PC-9 (cell line): ENCODE results near the gene HDDC3. TPM values are rescaled to one million over a fixed set of nuclear protein-coding genes. Genes with fewer than 3 reads are reported as not detected.

Experiments
- BruUV-seq: library from RNA; stranded (reverse); fragments of 400-500 nt; replicated peaks from 2 replicates; lab custom pipeline; 2021; lab: Mats Ljungman, UMichigan
- CTCF ChIA-PET: fragments of 300-600 bp; sonication (Branson Sonifier 250); formaldehyde crosslinking; loops from one replicate; lab custom pipeline; 2022; ENCODE audit warnings: antibody characterized with exemption; lab: Charles Lee
- POLR2A ChIA-PET: fragments of 300-600 bp; sonication (Branson Sonifier 250); formaldehyde crosslinking; loops from one replicate; lab custom pipeline; 2022; ENCODE audit warnings: antibody characterized with exemption; ENCODE audit not compliant: unreplicated experiment; lab: Charles Lee
- DNase-seq, 2 experiments: peaks; one replicate each; pipeline versions ENCODE4 v3.0.0 to v3.0.0-alpha.2; 2015 to 2022; ENCODE audit warnings: mixed read lengths in 1 of 2
- H2AFZ ChIP-seq: fragments of 200-600 bp; sonication (generic); 2 replicates; pipeline ENCODE4 v1.8.1; 2017; ENCODE audit warnings: antibody characterized with exemption
- H3F3A ChIP-seq: fragments of 200-600 bp; sonication (generic); 2 replicates; pipeline ENCODE4 v1.8.1; 2017; ENCODE audit warnings: antibody characterized with exemption, mild to moderate bottlenecking, low read depth; ENCODE audit not compliant: insufficient read depth
- H3K27ac ChIP-seq: fragments of 200-600 bp; sonication (generic); 2 replicates; pipeline ENCODE4 v1.6.1; 2016; ENCODE audit warnings: mixed run types
- H3K27me3 ChIP-seq: fragments of 200-600 bp; sonication (generic); 2 replicates; pipeline ENCODE4 v1.6.1; 2016; ENCODE audit warnings: low read depth, mixed run types; ENCODE audit not compliant: insufficient read depth
- H3K36me3 ChIP-seq: fragments of 200-600 bp; sonication (generic); 2 replicates; pipeline ENCODE4 v1.6.1; 2016; ENCODE audit warnings: low read depth, mixed run types
- H3K4me1 ChIP-seq: fragments of 200-600 bp; sonication (generic); replicated peaks from 2 replicates; pipeline ENCODE4 v1.6.1; 2016; ENCODE audit warnings: mixed run types; ENCODE audit not compliant: insufficient read depth
- H3K4me2 ChIP-seq: fragments of 200-600 bp; sonication (generic); 2 replicates; pipeline ENCODE4 v1.6.1; 2017; ENCODE audit warnings: mixed run types
- H3K4me3 ChIP-seq: fragments of 200-600 bp; sonication (generic); 2 replicates; pipeline ENCODE4 v1.6.1; 2016; ENCODE audit warnings: mixed run types
- H3K79me2 ChIP-seq: fragments of 200-600 bp; sonication (generic); 2 replicates; pipeline ENCODE4 v1.6.1; 2017; ENCODE audit warnings: low read depth, mixed run types
- H3K9me2 ChIP-seq: fragments of 200-600 bp; sonication (generic); 2 replicates; pipeline ENCODE4 v1.8.1; 2017; ENCODE audit warnings: mild to moderate bottlenecking; ENCODE audit not compliant: insufficient read depth
- H3K9me3 ChIP-seq: fragments of 200-600 bp; sonication (generic); 2 replicates; pipeline ENCODE4 v1.8.1; 2016; ENCODE audit warnings: low read depth; ENCODE audit not compliant: insufficient read depth
- H4K20me1 ChIP-seq: fragments of 200-600 bp; sonication (generic); 2 replicates; pipeline ENCODE4 v1.8.1; 2017; ENCODE audit not compliant: insufficient read depth
- CTCF ChIP-seq: fragments of 200-600 bp; sonication (generic); conservative IDR thresholded peaks from 2 replicates; pipeline ENCODE4 v1.6.1; 2017; ENCODE audit warnings: mixed run types, antibody characterized with exemption, mild to moderate bottlenecking, moderate library complexity
- EZH2 ChIP-seq: fragments of 200-600 bp; sonication (generic); IDR thresholded peaks from 2 replicates; pipeline ENCODE4 v1.8.0; 2017; ENCODE audit warnings: antibody characterized with exemption, low read depth
- intact Hi-C: fragments of 100-400 bp; cut with micrococcal nuclease; formaldehyde crosslinking; loops from one replicate; pipeline ENCODE4 v1.10.0; 2022; ENCODE audit not compliant: unreplicated experiment
- total RNA-seq: library from RNA; stranded (reverse); gene quantifications from 2 replicates; pipeline ENCODE4 v1.2.3, GENCODE V29; 2021

The HDDC3 gene
- total RNA-seq, 1 experiment from 2014 or later: 18.1 TPM

- Histone ChIP-seq H3K4me1 (peaks cover 9% of the 10 kb centered on the region), H2AFZ (no peak overlapping the region), H3K9me2 (no peaks in the 10 kb centered on the region), H3K9me3 (no peaks in the 10 kb centered on the region), H3K4me3 (no peak overlapping the region), H3K4me2 (no peak overlapping the region), H3F3A (peaks cover 14% of the 10 kb centered on the region; the same call in 1 of the 2 replicates), H4K20me1 (no peaks in the 10 kb centered on the region), H3K36me3 (no peaks in the 10 kb centered on the region), H3K27me3 (no peaks in the 10 kb centered on the region), H3K27ac (no peak overlapping the region), H3K79me2 (no peaks in the 10 kb centered on the region)
- ChIA-PET POLR2A (interaction anchor here (0.6 kb wide), 1 partner anchor 12 kb away, joined by 3 read pairs; no protein-coding TSS in a partner anchor), CTCF (no interaction called here)
- no TSS peak for BruUV-seq
- no peak for DNase-seq
- TF ChIP-seq CTCF (no peak), EZH2 (no peak)
- intact Hi-C loops: no loop called here
These were observed 25.2 kb downstream of the HDDC3 start for GRCh38 chr15:90907051-90907660.

GRCh38 chr15:90906181-90906849 is 26.0 kb downstream of the HDDC3 start:
- Histone ChIP-seq H3K27me3 (no peaks in the 10 kb centered on the region), H3K27ac (no peak overlapping the region), H3K4me1 (peaks cover 17% of the 10 kb centered on the region), H3K9me2 (no peaks in the 10 kb centered on the region), H3K36me3 (no peaks in the 10 kb centered on the region), H2AFZ (no peak overlapping the region), H4K20me1 (no peaks in the 10 kb centered on the region), H3F3A (peaks cover 22% of the 10 kb centered on the region; the same call in 1 of the 2 replicates), H3K4me3 (no peak overlapping the region), H3K4me2 (no peak overlapping the region), H3K79me2 (no peaks in the 10 kb centered on the region), H3K9me3 (no peaks in the 10 kb centered on the region)
- POLR2A ChIA-PET: interaction anchor here (0.6 kb wide), 1 partner anchor 586 kb away, joined by 4 read pairs; no protein-coding TSS in a partner anchor
- TF ChIP-seq EZH2 (no peak), CTCF (no peak)
- CTCF ChIA-PET: no interaction called here
- no peak for DNase-seq
- BruUV-seq: no TSS peak
- intact Hi-C loops: no loop called here

GRCh38 chr15:90905306-90906180 is 26.8 kb downstream of the HDDC3 start:
- H3K36me3 ChIP-seq: no peaks in the 10 kb centered on the region
- CTCF ChIA-PET: no interaction called here
- no TSS peak for BruUV-seq
- TF ChIP-seq EZH2 (no peak), CTCF (no peak)
- POLR2A ChIA-PET: interaction anchor here (0.6 kb wide), 1 partner anchor 585 kb away, joined by 4 read pairs; no protein-coding TSS in a partner anchor
- no peak overlapping the region for H3K4me2 ChIP-seq
- H3K79me2 ChIP-seq: no peaks in the 10 kb centered on the region
- no peak overlapping the region for H2AFZ ChIP-seq
- no peaks in the 10 kb centered on the region for H4K20me1 ChIP-seq
- H3K4me3 ChIP-seq: no peak overlapping the region
- H3K9me3 ChIP-seq: no peaks in the 10 kb centered on the region
- peaks cover 18% of the 10 kb centered on the region for H3K4me1 ChIP-seq
- intact Hi-C loops: no loop called here
- no peaks in the 10 kb centered on the region for H3K9me2 ChIP-seq
- H3K27me3 ChIP-seq: no peaks in the 10 kb centered on the region
- DNase-seq: no peak
- H3F3A ChIP-seq: peaks cover 23% of the 10 kb centered on the region; the same call in 1 of the 2 replicates
- H3K27ac ChIP-seq: no peak overlapping the region
